ENCODE results near the gene RBM22. TPM values are rescaled to one million over a fixed set of nuclear protein-coding genes. Genes with fewer than 3 reads are reported as not detected.
A peak's percentile ranks its signal among the peaks of the same experiment; 100 is the strongest.
"Not testable (repeated sequence)": the region's sequence is repeated elsewhere in the genome, so short reads cannot be mapped to it uniquely, and the experiment has no call there.

RBM22 gene
- 43.2 and 44.1 TPM in 2 replicates for total RNA-seq

DNA sequence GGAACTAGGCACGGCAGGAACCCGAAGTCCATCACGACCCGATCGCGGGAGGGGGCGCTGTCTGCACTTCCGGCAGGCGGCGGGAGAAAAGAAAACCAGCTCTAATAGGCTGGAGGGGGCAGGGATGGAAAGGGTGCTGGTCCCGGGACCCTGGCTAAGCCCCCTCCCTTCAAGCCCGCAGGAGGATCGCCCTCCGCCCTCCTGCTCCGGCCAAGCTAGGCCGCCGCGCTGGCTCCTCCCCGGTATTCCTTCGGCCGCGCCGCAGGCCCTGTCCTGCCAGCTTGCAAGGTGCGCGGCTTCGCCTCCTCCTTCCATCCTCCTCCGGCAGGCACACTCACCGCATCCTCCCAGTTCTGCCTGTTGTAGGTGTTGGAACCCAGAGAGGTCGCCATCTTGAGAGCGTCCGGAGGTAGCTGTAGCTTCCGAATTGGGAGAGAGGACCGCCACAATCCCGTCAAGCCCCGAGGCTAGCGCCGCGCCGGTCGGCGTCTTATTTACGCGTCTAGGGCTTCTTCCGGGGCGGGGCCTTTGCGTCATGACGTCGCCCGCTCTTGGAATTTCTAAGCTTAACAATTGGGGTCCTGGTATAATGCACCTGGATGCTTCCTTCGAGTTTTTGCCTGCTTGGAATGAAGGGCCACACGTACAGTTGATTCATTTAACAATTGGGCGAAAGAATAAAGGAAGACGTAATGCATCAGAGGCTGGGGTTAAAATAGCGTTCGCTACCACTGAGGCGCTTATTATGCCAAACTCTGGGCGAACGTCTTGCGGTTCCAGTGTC is at the start of gene RBM22:
Gene RBM22, minus strand, starts transcription at position 469 of the 784 bp plus-strand sequence. Its CDS starts 77 bp downstream, at position 392.
- DNase-seq (ENCODE audit: extremely low read depth, low read depth, low spot score) = peak; percentile 58

GRCh38 chr5:150750469-150750868 is 49.6 kb upstream of the RBM22 start:
- DNase-seq (ENCODE audit: extremely low read depth, low read depth, low spot score) = no peak

DNA sequence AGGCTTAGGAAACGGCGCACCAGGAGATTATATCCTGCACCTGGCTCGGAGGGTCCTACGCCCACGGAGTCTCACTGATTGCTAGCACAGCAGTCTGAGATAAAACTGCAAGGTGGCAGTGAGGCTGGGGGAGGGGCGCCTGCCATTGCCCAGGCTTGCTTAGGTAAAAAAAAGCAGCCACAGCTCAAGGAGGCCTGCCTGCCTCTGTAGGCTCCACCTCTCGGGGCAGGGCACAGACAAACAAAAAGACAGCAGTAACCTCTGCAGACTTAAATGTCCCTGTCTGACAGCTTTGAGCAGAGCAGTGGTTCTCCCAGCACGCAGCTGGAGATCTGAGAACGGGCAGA is 42.3 kb upstream of the RBM22 start:
- DNase-seq (ENCODE audit: extremely low read depth, low read depth, low spot score) = not testable (repeated sequence)

GRCh38 chr5:150742455-150743141 is 41.7 kb upstream of the RBM22 start:
- DNase-seq (ENCODE audit: extremely low read depth, low read depth, low spot score) = not testable (repeated sequence)

DNA sequence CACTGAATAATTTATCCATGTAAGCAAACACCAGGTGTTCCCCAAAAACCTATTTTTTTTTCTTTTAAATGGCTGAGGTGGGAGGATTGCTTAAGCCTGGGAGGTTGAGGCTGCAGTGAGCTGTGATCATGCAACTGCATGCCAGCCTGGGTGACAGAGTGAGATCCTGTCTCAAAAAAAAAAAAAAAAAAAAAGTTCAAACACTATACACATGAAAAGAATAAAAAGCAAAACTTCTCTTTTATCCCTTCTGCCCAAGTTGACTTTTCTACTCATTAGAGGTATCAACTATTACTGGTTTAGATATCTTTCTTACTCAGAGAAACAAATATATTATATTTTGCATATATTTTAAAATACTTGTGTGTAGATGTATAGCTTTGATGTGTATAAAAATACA is 40.1 kb upstream of the RBM22 start:
- DNase-seq (ENCODE audit: extremely low read depth, low read depth, low spot score) = no peak

GRCh38 chr5:150738862-150739261 is 38.0 kb upstream of the RBM22 start:
- DNase-seq (ENCODE audit: extremely low read depth, low read depth, low spot score) = no peak

DNA sequence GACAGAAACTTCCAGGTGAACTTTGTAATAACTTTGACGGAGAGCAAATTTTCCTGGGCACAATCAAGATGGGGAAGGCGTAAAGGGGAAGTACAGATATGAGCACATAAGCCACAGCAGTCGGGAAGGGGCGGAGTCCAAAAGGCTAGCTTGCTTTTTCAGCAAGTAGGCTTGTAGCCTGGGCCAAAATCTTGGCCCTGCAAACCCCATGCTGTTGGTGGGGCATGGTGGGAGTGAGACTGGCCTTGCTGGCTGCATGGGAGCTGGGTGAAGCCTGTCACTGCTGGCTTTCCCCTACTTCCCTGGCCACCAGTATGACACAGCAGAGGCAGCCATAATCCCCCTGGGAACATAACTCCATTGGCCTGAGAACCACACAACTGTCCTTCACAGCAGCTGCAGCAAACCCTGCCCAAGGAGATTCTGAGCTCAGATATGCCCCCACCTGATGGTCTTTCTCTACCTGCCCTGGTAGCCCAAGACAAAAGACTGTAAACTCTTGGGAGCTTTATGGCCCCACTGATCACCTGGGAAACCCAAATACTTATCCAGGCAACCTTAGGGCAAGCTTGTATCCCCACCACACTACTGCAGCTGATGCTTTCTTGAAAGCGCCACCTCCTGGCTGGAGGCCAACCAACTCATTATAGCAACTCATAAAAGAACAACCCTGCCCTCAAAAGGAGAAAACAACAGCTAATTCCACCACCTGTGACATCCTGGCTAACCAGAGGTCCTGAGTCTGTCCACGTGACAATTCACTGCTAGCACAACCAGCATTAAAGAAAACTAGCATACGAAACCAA is 33.9 kb upstream of the RBM22 start:
- DNase-seq (ENCODE audit: extremely low read depth, low read depth, low spot score) = no peak

DNA sequence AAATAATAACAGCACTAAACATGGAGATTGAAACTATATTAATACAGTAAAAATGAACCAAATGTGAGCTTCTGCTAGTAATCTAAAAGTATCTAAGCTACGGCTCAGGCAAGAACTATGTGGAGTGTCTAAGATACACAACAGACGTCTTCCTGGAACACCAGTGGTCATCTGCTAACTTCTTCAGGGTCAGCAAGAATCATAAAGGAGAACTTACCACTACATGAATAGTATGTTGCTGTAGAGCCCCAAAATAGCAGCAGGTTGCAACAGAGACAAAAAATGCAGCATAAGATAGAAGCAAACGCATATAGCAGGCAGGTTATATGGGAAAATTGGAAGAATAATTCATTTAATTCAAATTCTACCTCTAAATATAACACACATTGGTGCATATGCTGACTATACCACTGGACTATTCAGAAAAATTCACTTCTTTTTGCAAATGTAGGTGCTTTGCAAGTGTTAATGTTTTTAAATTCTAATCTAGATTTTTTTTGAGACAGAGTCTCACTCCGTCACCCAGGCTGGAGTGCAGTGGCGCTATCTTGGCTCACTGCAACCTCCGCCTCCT is 30.9 kb upstream of the RBM22 start:
- DNase-seq (ENCODE audit: extremely low read depth, low read depth, low spot score) = no peak

- no peak for DNase-seq (ENCODE audit: extremely low read depth, low read depth, low spot score)
These were observed 29.0 kb upstream of the RBM22 start for GRCh38 chr5:150729859-150730258.

DNA sequence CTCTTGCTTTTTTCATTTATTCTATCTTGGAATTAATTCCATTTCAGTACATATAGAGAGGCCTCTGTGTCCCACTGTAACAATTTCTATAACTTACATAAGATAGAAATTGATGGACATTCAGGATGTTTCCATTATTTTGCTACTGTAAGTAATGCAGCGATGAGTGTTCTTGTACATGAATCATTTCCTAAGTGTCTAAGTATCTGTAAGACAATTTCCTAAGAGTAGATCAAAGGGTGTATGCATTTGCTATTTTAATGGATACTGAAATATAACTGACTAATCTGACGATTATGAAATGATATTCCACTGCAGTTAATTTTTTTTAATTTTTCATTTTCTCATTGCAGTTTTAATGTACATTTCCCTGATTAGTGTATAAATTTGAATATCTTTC is 23.0 kb upstream of the RBM22 start:
- no peak for DNase-seq (ENCODE audit: extremely low read depth, low read depth, low spot score)

DNA sequence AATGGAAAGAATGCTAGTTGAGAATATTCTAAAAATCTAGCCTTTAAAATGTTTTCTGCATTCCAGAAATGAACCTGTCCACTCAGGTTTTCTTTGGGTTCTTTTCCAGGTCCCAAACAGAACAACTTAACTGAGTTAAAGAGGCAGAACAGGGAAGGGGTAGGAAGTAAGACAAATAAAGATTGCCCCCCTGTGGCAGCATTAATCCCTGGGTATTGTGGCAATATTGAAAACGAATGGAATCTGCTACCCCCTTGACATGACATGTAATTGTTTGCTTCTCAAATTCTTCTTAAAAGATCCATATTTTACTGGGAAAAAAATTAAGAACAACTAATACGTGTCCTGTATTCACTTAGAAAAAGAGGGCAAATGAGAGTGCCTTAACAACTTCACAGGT is 9.3 kb upstream of the RBM22 start:
- no peak for DNase-seq (ENCODE audit: extremely low read depth, low read depth, low spot score)

DNA sequence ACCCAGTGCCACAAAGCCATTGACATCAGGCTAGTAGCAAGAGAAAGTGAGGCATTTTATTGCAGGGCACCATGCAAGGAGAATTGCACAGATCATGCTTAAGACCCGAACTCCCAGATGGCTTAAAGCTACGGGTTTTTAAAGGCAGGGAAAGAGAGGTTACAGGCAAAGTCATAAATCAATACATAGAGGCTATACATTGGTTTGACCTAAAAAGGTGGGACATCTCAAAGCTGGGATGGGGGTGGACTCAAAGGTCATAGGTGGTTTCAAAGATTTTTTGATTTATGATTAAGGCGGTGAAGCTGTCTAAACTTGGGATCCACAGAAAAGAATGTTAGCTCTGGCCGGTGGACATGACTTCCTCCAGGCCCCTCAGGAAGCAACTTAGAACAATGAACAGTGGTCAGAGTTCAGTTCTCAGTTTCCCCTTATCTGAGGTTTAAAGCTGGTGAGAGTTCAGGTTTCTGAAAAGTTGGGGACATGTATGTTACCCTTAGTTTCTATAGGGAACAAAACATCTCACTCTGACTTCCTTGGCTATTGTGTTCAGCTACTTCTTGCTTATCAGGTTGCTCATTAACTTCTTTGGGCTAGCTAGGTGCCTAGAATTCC is 6.0 kb upstream of the RBM22 start:
- peak; percentile 56 for DNase-seq (ENCODE audit: extremely low read depth, low read depth, low spot score)

DNA sequence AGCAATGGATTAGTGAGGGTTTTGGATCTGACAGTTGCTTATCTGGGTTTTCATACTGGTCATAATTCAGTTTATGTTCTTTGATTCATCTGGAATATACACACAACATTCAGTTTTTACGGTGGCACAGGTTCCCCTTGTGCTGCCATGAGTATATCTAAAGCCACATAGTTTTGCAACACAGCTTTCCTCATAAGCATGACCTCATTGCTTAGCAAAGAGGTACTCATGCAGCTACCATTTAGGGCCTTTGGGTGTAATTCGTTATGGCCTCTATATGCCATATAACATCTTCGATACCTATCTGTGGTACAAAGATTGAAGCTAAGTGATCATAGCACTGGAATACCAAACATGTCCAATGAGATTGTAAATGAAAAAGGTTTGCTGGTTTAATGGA is 2.9 kb upstream of the RBM22 start:
- no peak for DNase-seq (ENCODE audit: extremely low read depth, low read depth, low spot score)

GRCh38 chr5:150700246-150700593 is 642 bp downstream of the RBM22 start:
- no peak for DNase-seq (ENCODE audit: extremely low read depth, low read depth, low spot score)

DNA sequence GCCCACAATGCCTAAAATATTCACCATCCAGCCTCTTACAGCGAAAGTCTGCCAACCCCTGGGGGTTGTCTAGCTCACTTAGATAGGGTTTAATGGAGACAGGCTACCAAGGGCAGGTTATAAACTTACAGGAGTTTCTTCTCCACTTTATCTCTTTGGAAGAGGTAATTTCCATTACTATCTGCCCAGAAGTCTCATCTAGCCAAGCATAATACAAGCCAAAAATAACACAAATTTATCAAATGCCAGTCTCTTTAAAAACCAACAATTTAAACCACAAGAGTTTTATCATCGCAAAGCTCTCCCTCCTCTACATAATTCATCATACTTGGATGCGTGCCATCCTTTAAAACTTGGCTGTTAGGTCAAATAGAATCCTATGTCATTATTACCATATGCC is 6.2 kb downstream of the RBM22 start:
- no peak for DNase-seq (ENCODE audit: extremely low read depth, low read depth, low spot score)

DNA sequence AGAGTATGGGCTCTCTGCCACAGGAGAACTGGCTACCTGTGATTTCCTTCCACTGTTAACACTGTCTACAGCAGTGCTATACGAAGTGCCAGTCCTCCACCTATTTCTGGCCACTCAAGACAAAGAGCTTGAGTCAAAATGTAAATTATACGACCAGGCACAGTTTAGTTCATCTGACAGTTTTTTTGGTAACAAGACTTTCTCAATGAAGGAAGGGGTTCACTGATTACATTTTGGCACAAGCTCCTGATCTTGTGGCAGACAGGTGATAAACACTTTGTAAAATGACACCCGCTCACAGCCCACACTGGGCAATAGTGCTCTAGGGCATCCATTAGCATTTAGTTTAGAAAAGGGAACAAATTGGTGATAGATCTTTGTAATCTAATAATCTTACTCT is 8.6 kb downstream of the RBM22 start:
- no peak for DNase-seq (ENCODE audit: extremely low read depth, low read depth, low spot score)

GRCh38 chr5:150690760-150691159 is 10.1 kb downstream of the RBM22 start:
- DNase-seq (ENCODE audit: extremely low read depth, low read depth, low spot score) = no peak

DNA sequence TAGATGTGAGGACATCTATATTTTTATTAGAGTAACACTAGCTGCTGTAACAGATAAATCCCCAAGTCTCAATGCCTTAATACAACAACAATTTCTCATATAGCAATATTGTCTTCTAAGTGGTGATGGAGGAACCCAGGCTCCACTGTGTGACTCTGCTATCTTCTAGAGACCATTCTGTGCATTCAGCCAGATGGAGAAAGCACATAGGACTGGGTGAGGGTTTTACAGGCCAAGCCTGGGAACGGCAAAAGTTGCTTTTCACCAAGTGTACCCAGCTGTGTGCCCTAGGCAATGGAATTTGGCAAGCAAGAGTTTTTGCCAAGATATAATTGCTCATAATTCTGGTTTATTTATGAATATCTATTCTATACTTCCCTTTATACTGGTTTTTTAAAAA is 11.7 kb downstream of the RBM22 start:
- DNase-seq (ENCODE audit: extremely low read depth, low read depth, low spot score) = no peak

DNA sequence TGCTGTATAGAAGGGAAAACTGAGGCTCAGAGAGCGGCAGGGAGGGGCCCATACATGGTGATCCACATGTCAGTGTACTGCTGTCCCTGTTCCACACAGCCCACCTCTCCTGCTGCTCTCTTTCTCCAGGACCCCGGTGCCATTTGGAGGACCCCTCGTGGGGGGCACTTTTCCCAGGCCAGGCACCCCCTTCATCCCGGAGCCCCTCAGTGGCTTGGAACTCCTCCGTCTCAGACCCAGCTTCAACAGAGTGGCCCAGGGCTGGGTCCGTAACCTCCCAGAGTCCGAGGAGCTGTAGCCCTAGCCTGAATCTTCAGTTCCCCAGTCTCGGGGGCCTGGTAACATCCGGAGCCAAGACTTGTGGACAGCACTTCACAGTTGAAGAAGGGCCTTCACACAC is 24.3 kb downstream of the RBM22 start:
- DNase-seq (ENCODE audit: extremely low read depth, low read depth, low spot score) = no peak

- DNase-seq (ENCODE audit: extremely low read depth, low read depth, low spot score) = no peak
These were observed 25.8 kb downstream of the RBM22 start for GRCh38 chr5:150675069-150675468.

- DNase-seq (ENCODE audit: extremely low read depth, low read depth, low spot score) = no peak
These were observed 26.5 kb downstream of the RBM22 start for GRCh38 chr5:150674341-150674821.

Data from glomerular endothelial cell (primary cell).